A673 (cell line): ENCODE data around the gene HNRNPA0.

Source experiments
- CTCF ChIP-seq: fragments of 300-800, 200-600 bp; sonication (generic); conservative IDR thresholded peaks from 2 replicates; pipeline ENCODE4 v1.5.1; 2017; ENCODE audit warnings: low read depth, mild to moderate bottlenecking, antibody characterized with exemption, low read length, moderate library complexity, mixed read lengths
- EZH2 ChIP-seq: fragments of 200-600 bp; sonication (generic); IDR thresholded peaks from 2 replicates; pipeline ENCODE4 v1.6.1; 2017; ENCODE audit warnings: borderline replicate concordance, low read depth, mild to moderate bottlenecking, mixed read lengths, antibody characterized with exemption, low read length; ENCODE audit not compliant: poor library complexity, severe bottlenecking

GRCh38 chr5:137724251-137724650, 29.9 kb downstream of the HNRNPA0 start:
- TF ChIP-seq CTCF: no peak
- TF ChIP-seq EZH2: no peak
